Eye (tissue), 1 donor: ENCODE results near the gene SLC33A1.

Source experiments
- DNase-seq: peaks from one replicate; pipeline ENCODE4 v3.0.0-alpha.2; 2015

SLC33A1 gene

DNA sequence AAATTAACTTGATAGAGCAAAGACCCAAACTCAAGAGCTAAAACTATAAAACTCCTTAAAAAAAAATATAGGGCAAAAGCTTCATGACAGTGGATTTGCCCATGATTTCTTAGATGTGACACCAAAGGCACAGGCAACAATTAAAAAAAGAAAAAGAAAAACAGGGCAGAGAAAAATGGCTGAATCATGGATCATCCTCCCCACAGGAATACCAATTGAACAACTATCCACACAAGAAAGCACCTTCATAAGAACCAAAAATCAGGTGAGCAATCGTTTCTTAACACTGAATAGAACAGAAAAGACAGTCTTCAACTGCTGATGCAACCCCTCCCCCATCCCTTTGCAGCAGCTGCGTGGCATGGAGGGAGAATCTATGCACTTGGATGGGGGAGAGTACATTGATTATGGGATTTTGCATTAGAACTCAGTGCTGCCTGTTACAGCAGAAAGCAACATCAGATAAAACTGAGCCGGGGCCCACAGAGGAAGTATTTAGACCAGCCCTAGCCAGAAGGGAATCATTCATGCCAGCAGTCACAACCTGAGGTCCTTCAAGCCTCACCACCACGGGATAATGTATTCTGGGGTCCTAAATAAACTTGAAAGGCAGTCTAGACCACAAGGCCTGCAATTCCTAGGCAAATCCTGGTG is 63.8 kb downstream of the SLC33A1 start:
- DNase-seq = no peak

- no peak for DNase-seq
These were observed 68.4 kb downstream of the SLC33A1 start for GRCh38 chr3:155785662-155786295.

GRCh38 chr3:155782390-155782953 is 71.8 kb downstream of the SLC33A1 start:
- DNase-seq = no peak

- DNase-seq = no peak
These were observed 73.9 kb downstream of the SLC33A1 start for GRCh38 chr3:155780291-155780690.

- no peak for DNase-seq
These were observed 75.8 kb downstream of the SLC33A1 start for GRCh38 chr3:155778462-155778861.

- DNase-seq = no peak
These were observed 81.4 kb downstream of the SLC33A1 start for GRCh38 chr3:155772801-155773200.

GRCh38 chr3:155771126-155771525 is 83.1 kb downstream of the SLC33A1 start:
- no peak for DNase-seq
